DOHH2 (cell line): ENCODE data around the gene RBMY1D.

Source experiments
- H3F3A ChIP-seq: fragments of 200-600 bp; sonication (generic), shearing (Covaris generic); 2 replicates; pipeline ENCODE4 v1.6.0; 2016; ENCODE audit warnings: antibody characterized with exemption, mild to moderate bottlenecking; ENCODE audit not compliant: control insufficient read depth, insufficient read depth
- H3K27ac ChIP-seq: fragments of 200-600 bp; sonication (generic); 2 replicates; pipeline ENCODE4 v1.5.1; 2014; ENCODE audit warnings: low read depth, mild to moderate bottlenecking, low read length, moderate library complexity
- H3K27me3 ChIP-seq: fragments of 200-600 bp; sonication (generic); 2 replicates; pipeline ENCODE4 v1.6.1; 2014; ENCODE audit warnings: mild to moderate bottlenecking, low read length, mixed read lengths; ENCODE audit not compliant: control insufficient read depth
- H3K36me3 ChIP-seq: fragments of 200-600 bp; sonication (generic); 2 replicates; pipeline ENCODE4 v1.6.1; 2014; ENCODE audit warnings: mild to moderate bottlenecking, low read length, moderate library complexity, mixed read lengths; ENCODE audit not compliant: control insufficient read depth
- H3K4me1 ChIP-seq: fragments of 200-600 bp; sonication (generic); 2 replicates; pipeline ENCODE4 v1.6.1; 2014; ENCODE audit warnings: mild to moderate bottlenecking, low read length, mixed read lengths; ENCODE audit not compliant: control insufficient read depth
- H3K4me2 ChIP-seq: fragments of 200-600 bp; sonication (generic); 2 replicates; pipeline ENCODE4 v1.6.0; 2014; ENCODE audit warnings: mild to moderate bottlenecking, low read length, moderate library complexity
- H3K4me3 ChIP-seq: fragments of 200-600 bp; sonication (generic); 2 replicates; pipeline ENCODE4 v1.5.1; 2014; ENCODE audit warnings: mild to moderate bottlenecking, low read length, mixed read lengths
- H3K79me2 ChIP-seq: fragments of 200-600 bp; sonication (generic); 2 replicates; pipeline ENCODE4 v1.6.1; 2014; ENCODE audit warnings: mild to moderate bottlenecking, low read length, mixed read lengths; ENCODE audit not compliant: control insufficient read depth
- H3K9me2 ChIP-seq: fragments of 200-600 bp; sonication (generic); replicated peaks from 2 replicates; pipeline ENCODE4 v1.6.1; 2014; ENCODE audit warnings: mild to moderate bottlenecking, low read length, mixed read lengths; ENCODE audit not compliant: control insufficient read depth
- H3K9me3 ChIP-seq: fragments of 200-600 bp; sonication (generic); 2 replicates; pipeline ENCODE4 v1.6.1; 2014; ENCODE audit warnings: antibody characterized with exemption, low read length, mixed read lengths; ENCODE audit not compliant: control insufficient read depth, insufficient read depth
- H4K20me1 ChIP-seq: fragments of 200-600 bp; sonication (generic); 2 replicates; pipeline ENCODE4 v1.6.0; 2014; ENCODE audit warnings: low read depth, mild to moderate bottlenecking, antibody characterized with exemption, low read length, moderate library complexity; ENCODE audit not compliant: control insufficient read depth, insufficient read depth
- CTCF ChIP-seq: fragments of 200-600 bp; sonication (generic); IDR thresholded peaks from one replicate; pipeline ENCODE4 v1.5.1; 2014; ENCODE audit warnings: antibody characterized with exemption, mild to moderate bottlenecking, low read depth, low read length; ENCODE audit not compliant: poor library complexity, severe bottlenecking
- EZH2phosphoT487 ChIP-seq: fragments of 200-600 bp; sonication (generic); IDR thresholded peaks from 2 replicates; pipeline ENCODE4 v1.6.1; 2017; ENCODE audit warnings: borderline replicate concordance, mild to moderate bottlenecking, antibody characterized with exemption, low read length, moderate library complexity, mixed read lengths

Gene RBMY1D

GRCh38 chrY:21839489-21839888 lies 54.8 kb downstream of the RBMY1D start:
- H3K79me2 ChIP-seq, result no peaks in the 10 kb centered on the region
- H3K27me3 ChIP-seq, result no peaks in the 10 kb centered on the region
- H3K9me3 ChIP-seq, result no peaks in the 10 kb centered on the region
- no peaks in the 10 kb centered on the region for H3F3A ChIP-seq
- TF ChIP-seq CTCF (no peak), EZH2phosphoT487 (no peak)
- H3K4me2 ChIP-seq, result no peak overlapping the region
- no peaks in the 10 kb centered on the region for H4K20me1 ChIP-seq
- H3K9me2 ChIP-seq, result no peaks in the 10 kb centered on the region
- no peak overlapping the region for H3K27ac ChIP-seq
- no peaks in the 10 kb centered on the region for H3K4me1 ChIP-seq
- H3K36me3 ChIP-seq, result no peaks in the 10 kb centered on the region
- no peak overlapping the region for H3K4me3 ChIP-seq

- Histone ChIP-seq H3K79me2 (no peaks in the 10 kb centered on the region), H3K36me3 (no peaks in the 10 kb centered on the region), H3K9me2 (no peaks in the 10 kb centered on the region), H3K4me2 (no peak overlapping the region), H4K20me1 (no peaks in the 10 kb centered on the region), H3K9me3 (no peaks in the 10 kb centered on the region), H3F3A (no peaks in the 10 kb centered on the region), H3K4me1 (no peaks in the 10 kb centered on the region), H3K27ac (no peak overlapping the region), H3K27me3 (no peaks in the 10 kb centered on the region), H3K4me3 (no peak overlapping the region)
- no peak for TF ChIP-seq CTCF
- no peak for TF ChIP-seq EZH2phosphoT487
Measured at GRCh38 chrY:21836343-21836742, 58.0 kb downstream of the RBMY1D start.

DNA sequence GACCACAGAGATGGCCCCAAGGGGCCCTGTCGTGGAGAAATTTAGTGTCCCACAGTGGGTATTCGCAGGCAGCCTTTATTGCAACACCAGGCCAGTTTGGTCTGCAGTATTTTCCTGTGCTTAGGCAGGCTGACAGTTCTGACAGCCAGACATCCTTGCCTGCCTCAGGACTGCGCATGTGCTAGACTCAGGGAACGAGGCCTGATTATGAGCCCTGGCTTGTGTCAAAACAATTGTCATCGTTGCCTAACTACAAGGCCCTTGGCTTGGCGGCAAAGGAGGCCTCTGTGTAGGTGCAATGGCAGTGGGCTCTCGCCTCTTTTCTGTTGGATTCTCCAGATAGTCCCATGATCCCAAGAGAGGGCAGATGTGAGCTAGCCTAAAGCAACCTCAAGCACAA lies 59.3 kb downstream of the RBMY1D start:
- Histone ChIP-seq H3K27ac (no peak overlapping the region), H3K4me3 (no peak overlapping the region), H3K36me3 (no peaks in the 10 kb centered on the region), H3K79me2 (no peaks in the 10 kb centered on the region), H3F3A (no peaks in the 10 kb centered on the region), H3K4me2 (no peak overlapping the region), H4K20me1 (no peaks in the 10 kb centered on the region), H3K4me1 (no peaks in the 10 kb centered on the region), H3K9me2 (no peaks in the 10 kb centered on the region), H3K27me3 (no peaks in the 10 kb centered on the region), H3K9me3 (no peaks in the 10 kb centered on the region)
- TF ChIP-seq CTCF (no peak), EZH2phosphoT487 (no peak)
